ENCODE measurements around the gene FBXW10.
"Not testable (repeated sequence)": the region's sequence is repeated elsewhere in the genome, so short reads cannot be mapped to it uniquely, and the experiment has no call there.

The FBXW10 gene

DNA sequence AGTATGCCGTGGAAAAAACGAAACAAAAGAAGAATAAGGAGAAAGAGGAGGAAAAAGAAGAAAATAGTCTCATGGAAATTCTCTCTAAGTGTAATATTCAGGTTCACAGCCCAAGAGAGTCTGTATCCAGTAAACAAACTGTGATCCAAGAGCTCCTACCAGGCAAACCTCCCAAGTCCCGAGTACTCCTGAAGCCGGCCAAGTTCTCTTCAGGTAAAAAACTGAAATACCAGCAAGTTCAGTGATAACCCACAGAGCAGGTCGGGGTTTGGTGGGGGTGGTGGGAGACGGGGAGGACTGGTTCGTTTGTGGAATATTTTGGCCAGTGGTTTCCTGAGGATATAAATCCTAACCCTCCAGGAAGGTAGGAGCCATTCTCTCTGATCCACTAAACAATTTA is 28.6 kb downstream of the FBXW10 start:
- H2AFZ ChIP-seq (ENCODE audit: low read depth): no peak overlapping the region

DNA sequence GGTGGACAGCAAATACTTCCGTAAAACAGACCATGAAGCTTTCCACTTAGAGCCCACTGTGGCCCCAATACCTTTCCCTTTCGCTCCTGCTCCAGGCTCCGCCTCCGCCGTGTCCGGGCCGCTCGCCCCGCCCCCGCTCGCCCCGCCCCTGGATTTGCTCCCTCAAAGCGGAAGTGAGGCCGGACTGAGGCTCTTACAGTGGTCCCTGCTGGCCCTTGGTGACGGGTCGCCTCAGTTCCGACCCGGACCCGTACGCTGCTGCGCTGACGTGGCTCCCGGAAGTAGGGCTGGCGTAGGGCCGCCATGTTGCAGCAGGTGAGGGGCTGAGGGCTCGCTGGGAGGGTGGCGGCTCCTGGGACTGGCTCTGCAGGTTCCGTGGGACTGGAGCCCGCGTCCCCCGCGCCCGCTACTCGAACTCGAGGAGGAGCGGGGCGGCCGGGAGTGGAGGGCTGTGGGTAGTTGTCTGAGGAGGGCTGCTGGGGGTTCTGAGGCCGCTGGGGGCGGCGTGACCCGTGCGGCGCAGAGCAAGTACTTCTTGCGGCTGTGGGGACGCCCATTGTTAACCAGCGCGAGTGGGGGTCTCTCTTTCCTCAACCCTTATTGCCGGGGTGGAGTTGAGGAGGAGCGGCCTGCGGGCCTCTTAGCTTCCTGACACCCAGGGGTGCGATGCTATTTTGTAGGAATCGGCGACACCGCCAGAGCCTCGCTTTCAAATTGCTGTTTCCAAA is 37.3 kb downstream of the FBXW10 start, which contains the start of gene TVP23B:
TVP23B (plus strand) TSS at position 193 of the 728 bp plus-strand sequence; CDS start at position 304, 111 bp downstream.
- H3K27me3 ChIP-seq (ENCODE audit: insufficient read depth, low read depth); H4K20me1 ChIP-seq (ENCODE audit: insufficient read depth); H3K4me2 ChIP-seq; H2AFZ ChIP-seq (ENCODE audit: low read depth); H3K4me3 ChIP-seq (IDR thresholded peaks at IDR 0.05; ENCODE audit: insufficient read depth, low read depth, low read length); H3K36me3 ChIP-seq (ENCODE audit: insufficient read depth); H3K4me1 ChIP-seq (ENCODE audit: low read depth, poor library complexity, severe bottlenecking); H3K27ac ChIP-seq; H3K79me2 ChIP-seq (ENCODE audit: insufficient read depth, low read depth): not testable (repeated sequence)
- H3K9ac ChIP-seq: peak within 1 kb of the TSS; percentile 49; the same call in 1 of the 2 replicates

More for the DNA sequence above, 28.6 kb downstream of the FBXW10 start:
- TF ChIP-seq, protein P1, sequence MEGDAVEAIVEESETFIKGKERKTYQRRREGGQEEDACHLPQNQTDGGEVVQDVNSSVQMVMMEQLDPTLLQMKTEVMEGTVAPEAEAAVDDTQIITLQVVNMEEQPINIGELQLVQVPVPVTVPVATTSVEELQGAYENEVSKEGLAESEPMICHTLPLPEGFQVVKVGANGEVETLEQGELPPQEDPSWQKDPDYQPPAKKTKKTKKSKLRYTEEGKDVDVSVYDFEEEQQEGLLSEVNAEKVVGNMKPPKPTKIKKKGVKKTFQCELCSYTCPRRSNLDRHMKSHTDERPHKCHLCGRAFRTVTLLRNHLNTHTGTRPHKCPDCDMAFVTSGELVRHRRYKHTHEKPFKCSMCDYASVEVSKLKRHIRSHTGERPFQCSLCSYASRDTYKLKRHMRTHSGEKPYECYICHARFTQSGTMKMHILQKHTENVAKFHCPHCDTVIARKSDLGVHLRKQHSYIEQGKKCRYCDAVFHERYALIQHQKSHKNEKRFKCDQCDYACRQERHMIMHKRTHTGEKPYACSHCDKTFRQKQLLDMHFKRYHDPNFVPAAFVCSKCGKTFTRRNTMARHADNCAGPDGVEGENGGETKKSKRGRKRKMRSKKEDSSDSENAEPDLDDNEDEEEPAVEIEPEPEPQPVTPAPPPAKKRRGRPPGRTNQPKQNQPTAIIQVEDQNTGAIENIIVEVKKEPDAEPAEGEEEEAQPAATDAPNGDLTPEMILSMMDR (conservative IDR thresholded peaks at IDR 0.05; ENCODE audit: low read depth, low read length): no peak
- no peak overlapping the region for H3K27ac ChIP-seq
- no peak overlapping the region for H3K4me2 ChIP-seq
- H3K4me1 ChIP-seq (ENCODE audit: low read depth, poor library complexity, severe bottlenecking): no peaks in the 10 kb centered on the region
- no peaks in the 10 kb centered on the region for H3K79me2 ChIP-seq (ENCODE audit: insufficient read depth, low read depth)
- H4K20me1 ChIP-seq (ENCODE audit: insufficient read depth): no peaks in the 10 kb centered on the region
- H3K9ac ChIP-seq: no peak overlapping the region
- H3K36me3 ChIP-seq (ENCODE audit: insufficient read depth): no peaks in the 10 kb centered on the region
- H3K4me3 ChIP-seq (IDR thresholded peaks at IDR 0.05; ENCODE audit: insufficient read depth, low read depth, low read length): no peak overlapping the region
- H3K27me3 ChIP-seq (ENCODE audit: insufficient read depth, low read depth): no peaks in the 10 kb centered on the region

DNA sequence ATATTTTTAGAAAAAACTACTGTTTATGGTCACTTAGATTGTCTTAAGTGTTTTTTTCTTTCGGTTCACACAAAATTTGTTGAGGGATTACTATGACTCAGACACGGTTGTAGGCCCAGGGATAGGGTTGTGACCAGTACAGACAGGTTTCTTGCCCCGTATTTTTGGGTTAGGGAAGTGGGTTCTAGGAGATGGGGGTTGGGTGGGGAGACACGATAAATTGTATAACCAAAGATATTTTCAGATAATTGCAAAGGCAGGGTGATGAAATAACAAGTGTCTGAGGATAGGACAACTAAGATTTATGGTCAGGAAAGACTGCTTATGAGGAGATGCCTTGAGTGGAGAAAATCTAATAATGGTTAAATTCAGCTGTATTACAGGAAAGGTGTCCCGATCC is 38.0 kb downstream of the FBXW10 start:
- H3K9ac ChIP-seq: peak overlapping the region; percentile 49; the same call in 1 of the 2 replicates
- not testable (repeated sequence) for H3K27me3 ChIP-seq (ENCODE audit: insufficient read depth, low read depth)

DNA sequence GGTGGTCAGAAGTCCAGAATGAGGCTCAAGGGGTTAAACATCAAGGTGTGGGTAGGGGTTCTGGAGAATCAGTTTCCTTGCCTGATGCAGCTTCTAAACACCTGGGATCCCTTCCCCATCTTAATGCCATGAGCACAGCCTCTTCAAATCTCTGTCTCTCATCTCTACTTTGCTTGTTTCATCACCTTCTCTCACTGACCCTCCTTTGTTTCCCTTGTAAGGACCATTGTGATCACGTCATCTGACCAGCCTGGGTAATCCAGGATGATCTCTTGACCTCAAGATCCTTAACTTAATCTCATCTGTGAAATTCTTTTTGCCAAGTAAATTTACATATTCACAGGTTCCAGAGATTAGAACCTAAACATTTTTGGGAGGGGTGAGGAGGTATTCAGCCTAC is 42.1 kb downstream of the FBXW10 start:
- H3K36me3 ChIP-seq (ENCODE audit: insufficient read depth); H3K9ac ChIP-seq; H4K20me1 ChIP-seq (ENCODE audit: insufficient read depth); H3K4me2 ChIP-seq; H3K79me2 ChIP-seq (ENCODE audit: insufficient read depth, low read depth); H3K4me3 ChIP-seq (IDR thresholded peaks at IDR 0.05; ENCODE audit: insufficient read depth, low read depth, low read length); H3K4me1 ChIP-seq (ENCODE audit: low read depth, poor library complexity, severe bottlenecking); H2AFZ ChIP-seq (ENCODE audit: low read depth); H3K27ac ChIP-seq; H3K27me3 ChIP-seq (ENCODE audit: insufficient read depth, low read depth): not testable (repeated sequence)

More for the DNA sequence above, 38.0 kb downstream of the FBXW10 start:
- H3K79me2 ChIP-seq (ENCODE audit: insufficient read depth, low read depth); H3K36me3 ChIP-seq (ENCODE audit: insufficient read depth); H3K27ac ChIP-seq; H3K4me1 ChIP-seq (ENCODE audit: low read depth, poor library complexity, severe bottlenecking); H2AFZ ChIP-seq (ENCODE audit: low read depth); H4K20me1 ChIP-seq (ENCODE audit: insufficient read depth); H3K4me2 ChIP-seq; H3K4me3 ChIP-seq (IDR thresholded peaks at IDR 0.05; ENCODE audit: insufficient read depth, low read depth, low read length): not testable (repeated sequence)

DNA sequence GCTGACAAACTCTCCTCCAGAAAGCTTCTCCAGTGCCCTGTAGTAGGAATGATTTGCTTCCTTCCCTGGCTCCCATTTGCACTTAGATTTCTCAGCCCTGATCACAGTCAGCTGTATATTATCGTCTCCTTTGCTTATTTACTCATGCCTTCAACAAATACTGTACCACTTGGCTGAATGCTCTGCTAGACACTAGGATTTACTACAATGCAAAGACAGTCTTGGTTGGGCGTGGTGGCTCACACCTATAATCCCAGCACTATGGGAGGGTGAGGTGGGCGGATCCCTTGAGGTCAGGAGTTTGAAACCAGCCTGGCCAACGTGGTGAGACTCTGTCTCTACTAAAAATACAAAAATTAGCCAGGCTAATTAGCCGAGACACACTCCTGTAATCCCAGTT is 43.0 kb downstream of the FBXW10 start:
- H3K9ac ChIP-seq; H3K36me3 ChIP-seq (ENCODE audit: insufficient read depth); H4K20me1 ChIP-seq (ENCODE audit: insufficient read depth); H3K4me3 ChIP-seq (IDR thresholded peaks at IDR 0.05; ENCODE audit: insufficient read depth, low read depth, low read length); H2AFZ ChIP-seq (ENCODE audit: low read depth); H3K27me3 ChIP-seq (ENCODE audit: insufficient read depth, low read depth); H3K4me1 ChIP-seq (ENCODE audit: low read depth, poor library complexity, severe bottlenecking); H3K79me2 ChIP-seq (ENCODE audit: insufficient read depth, low read depth); H3K4me2 ChIP-seq; H3K27ac ChIP-seq: not testable (repeated sequence)

DNA sequence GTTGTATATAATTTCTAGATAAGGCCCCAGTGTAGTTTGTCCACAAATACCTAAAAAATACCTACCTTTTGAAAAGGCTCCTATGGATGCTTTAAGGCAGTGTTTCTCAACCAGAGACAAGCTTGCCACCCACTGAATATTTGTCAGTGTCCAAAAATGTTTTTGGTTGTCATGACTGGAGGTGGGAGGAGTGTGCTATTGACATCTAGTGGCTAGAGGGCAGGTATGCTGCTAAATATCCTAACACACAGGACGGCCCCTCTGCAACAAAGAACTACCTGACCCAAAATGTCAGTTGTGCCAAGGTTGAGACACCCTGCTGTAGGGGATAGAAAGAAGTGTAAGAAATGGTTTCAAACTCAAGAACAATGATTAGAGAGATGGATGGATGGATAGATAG is 47.5 kb downstream of the FBXW10 start:
- H3K4me2 ChIP-seq; H3K9ac ChIP-seq; H3K79me2 ChIP-seq (ENCODE audit: insufficient read depth, low read depth); H3K4me3 ChIP-seq (IDR thresholded peaks at IDR 0.05; ENCODE audit: insufficient read depth, low read depth, low read length); H3K27me3 ChIP-seq (ENCODE audit: insufficient read depth, low read depth); H4K20me1 ChIP-seq (ENCODE audit: insufficient read depth); H3K36me3 ChIP-seq (ENCODE audit: insufficient read depth); H3K27ac ChIP-seq; H2AFZ ChIP-seq (ENCODE audit: low read depth); H3K4me1 ChIP-seq (ENCODE audit: low read depth, poor library complexity, severe bottlenecking): not testable (repeated sequence)

DNA sequence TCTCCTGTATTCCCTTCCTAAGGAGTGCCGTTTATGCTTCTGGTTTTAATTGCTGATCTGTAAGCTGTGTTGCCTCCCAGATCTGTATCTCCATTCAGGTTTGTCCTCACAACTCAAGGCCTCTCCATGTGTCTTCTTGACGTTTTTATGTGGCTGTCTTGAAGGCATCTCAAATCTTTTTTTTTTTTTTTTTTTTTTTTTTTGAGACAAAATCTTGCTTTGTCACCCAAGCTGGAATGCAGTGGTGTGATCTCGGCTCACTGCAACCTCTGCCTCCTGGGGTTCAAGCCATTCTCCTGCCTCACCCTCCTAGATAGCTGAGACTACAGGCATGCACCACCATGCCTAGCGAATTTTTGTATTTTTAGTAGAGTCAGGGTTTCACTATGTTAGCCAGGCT is 51.0 kb downstream of the FBXW10 start:
- H2AFZ ChIP-seq (ENCODE audit: low read depth); H3K27ac ChIP-seq; H3K9ac ChIP-seq; H4K20me1 ChIP-seq (ENCODE audit: insufficient read depth); H3K4me2 ChIP-seq; H3K27me3 ChIP-seq (ENCODE audit: insufficient read depth, low read depth); H3K79me2 ChIP-seq (ENCODE audit: insufficient read depth, low read depth); H3K36me3 ChIP-seq (ENCODE audit: insufficient read depth); H3K4me3 ChIP-seq (IDR thresholded peaks at IDR 0.05; ENCODE audit: insufficient read depth, low read depth, low read length); H3K4me1 ChIP-seq (ENCODE audit: low read depth, poor library complexity, severe bottlenecking): not testable (repeated sequence)

DNA sequence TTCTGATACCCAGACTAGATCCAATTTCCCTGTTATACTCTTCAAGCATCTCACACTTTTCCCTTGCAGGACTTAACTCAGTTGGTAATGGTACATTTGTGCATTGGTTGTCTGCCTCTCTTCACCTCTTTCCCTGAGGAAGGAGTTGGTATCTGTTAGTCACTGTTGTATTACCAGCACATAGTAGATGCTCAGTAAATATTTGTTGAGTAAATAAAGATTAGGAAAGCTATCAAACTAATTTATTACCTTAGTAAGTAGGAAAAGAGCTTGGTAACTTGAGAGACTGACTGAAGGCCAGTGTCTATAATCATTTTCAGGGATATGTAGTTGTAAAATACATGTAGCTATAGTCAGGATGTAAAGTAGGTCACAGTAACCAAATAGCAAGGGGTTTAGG is 53.0 kb downstream of the FBXW10 start:
- not testable (repeated sequence) for H3K4me3 ChIP-seq (IDR thresholded peaks at IDR 0.05; ENCODE audit: insufficient read depth, low read depth, low read length); H3K36me3 ChIP-seq (ENCODE audit: insufficient read depth); H3K27ac ChIP-seq

DNA sequence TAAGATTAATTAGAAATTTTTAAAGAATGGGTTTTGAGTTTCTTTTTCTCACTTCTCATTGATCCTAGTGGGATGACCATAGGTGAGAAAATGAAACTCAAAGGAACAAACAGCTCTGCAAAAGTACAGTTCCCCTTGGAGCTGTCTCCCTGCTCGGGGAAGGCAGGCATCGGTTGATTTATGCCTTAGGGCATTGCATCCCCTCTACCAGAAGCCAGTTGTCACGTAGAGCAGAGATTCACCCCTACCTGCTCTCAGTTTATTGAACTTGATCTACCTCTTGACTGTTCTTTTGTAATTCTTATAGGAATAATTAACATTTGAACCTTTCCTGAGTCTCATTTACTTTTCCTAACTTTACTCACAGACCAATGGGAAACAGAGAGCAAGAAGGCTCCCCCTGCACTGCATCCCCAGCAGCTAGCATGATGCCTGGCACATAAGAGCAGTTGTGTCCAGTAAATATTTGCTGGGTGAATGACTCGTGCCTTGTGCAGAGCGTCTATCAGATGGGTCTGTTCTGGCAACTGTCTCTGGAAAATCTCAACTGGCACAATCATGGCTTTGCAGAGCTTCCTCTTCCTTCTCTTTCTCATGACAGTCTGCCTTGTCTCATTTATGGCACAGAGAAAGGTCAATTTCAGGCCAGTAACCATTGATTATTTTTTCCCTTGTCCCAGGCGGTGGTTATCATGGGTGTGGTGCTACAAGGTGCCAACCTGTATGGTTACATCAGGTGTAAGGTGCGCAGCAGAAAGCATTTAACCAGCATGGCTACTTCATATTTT is 59.8 kb downstream of the FBXW10 start:
- H2AFZ ChIP-seq (ENCODE audit: low read depth); H3K36me3 ChIP-seq (ENCODE audit: insufficient read depth); H3K4me1 ChIP-seq (ENCODE audit: low read depth, poor library complexity, severe bottlenecking); H4K20me1 ChIP-seq (ENCODE audit: insufficient read depth); H3K9ac ChIP-seq; H3K4me2 ChIP-seq; H3K79me2 ChIP-seq (ENCODE audit: insufficient read depth, low read depth); H3K4me3 ChIP-seq (IDR thresholded peaks at IDR 0.05; ENCODE audit: insufficient read depth, low read depth, low read length); H3K27ac ChIP-seq; H3K27me3 ChIP-seq (ENCODE audit: insufficient read depth, low read depth): not testable (repeated sequence)

More for the DNA sequence above, 53.0 kb downstream of the FBXW10 start:
- not testable (repeated sequence) for H4K20me1 ChIP-seq (ENCODE audit: insufficient read depth); H3K27me3 ChIP-seq (ENCODE audit: insufficient read depth, low read depth); H3K4me2 ChIP-seq; H2AFZ ChIP-seq (ENCODE audit: low read depth); H3K9ac ChIP-seq; H3K4me1 ChIP-seq (ENCODE audit: low read depth, poor library complexity, severe bottlenecking); H3K79me2 ChIP-seq (ENCODE audit: insufficient read depth, low read depth)

All from KMS-11 (cell line).